GM18508 (cell line): ENCODE data around the gene NOXO1.
"Not testable (repeated sequence)": the region's sequence is repeated elsewhere in the genome, so short reads cannot be mapped to it uniquely, and the experiment has no call there.

Experiments used
- ATAC-seq: cut with Tn5 transposase; IDR thresholded peaks from one replicate; pipeline ENCODE4 v1.9.1; 2021; ENCODE audit warnings: moderate number of reproducible peaks; ENCODE audit not compliant: insufficient read depth, unreplicated experiment

NOXO1 gene

DNA sequence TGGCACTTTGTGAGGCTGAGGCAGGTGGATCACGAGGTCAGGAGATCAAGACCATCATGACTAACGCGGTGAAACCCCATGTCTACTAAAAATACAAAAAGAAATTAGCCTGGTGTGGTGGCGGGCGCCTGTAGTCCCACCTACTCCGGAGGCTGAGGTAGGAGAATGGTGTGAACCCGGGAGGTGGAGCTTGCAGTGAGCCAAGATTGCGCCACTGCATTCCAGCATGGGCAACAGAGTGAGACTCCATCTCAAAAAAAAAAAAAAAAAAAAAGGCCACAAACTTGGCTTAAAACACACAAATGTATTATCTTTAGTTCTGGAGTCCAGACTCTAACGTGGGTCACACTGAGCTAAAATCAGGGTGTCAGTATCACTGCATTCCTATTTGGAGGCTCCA lies 30.5 kb upstream of the NOXO1 start:
- ATAC-seq, result not testable (repeated sequence)

DNA sequence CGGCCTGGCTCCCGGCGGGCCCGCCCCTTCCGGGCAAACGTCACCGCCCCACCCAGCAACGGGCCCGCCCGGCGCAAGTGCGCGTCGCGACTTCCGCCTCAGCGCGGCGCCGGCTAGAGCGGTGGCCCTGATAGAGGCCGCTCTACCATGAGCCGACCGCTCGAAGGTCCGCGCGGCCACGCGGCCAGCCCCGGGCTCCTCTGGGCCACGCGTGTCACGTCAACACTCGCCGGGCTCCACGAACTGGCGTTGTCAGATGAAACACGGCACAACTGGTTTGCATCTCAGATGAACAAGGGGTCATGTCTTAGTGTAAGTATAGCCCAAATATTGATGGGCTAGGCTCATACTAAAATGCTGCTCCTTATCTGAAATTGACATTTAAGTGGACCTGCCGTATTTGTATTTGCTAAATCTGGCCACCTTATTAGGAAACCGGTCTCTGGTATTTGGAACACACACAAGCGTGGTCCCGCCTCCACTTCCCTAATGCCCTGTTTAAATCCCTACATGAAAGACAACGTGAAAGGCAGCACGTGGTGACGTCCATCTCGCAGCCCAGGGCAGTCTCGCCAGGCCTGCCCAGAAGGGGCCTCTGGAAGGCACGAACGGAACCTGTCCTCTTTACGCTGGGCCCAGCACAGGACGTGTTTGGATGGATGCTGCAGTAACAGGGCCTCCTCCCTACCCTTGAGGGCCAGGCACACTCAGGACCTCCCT lies 28.7 kb upstream of the NOXO1 start, which contains the start of gene ZNF598:
Gene ZNF598 (minus strand): TSS at position 31 of the 720 bp plus-strand sequence.
- no peak for ATAC-seq

DNA sequence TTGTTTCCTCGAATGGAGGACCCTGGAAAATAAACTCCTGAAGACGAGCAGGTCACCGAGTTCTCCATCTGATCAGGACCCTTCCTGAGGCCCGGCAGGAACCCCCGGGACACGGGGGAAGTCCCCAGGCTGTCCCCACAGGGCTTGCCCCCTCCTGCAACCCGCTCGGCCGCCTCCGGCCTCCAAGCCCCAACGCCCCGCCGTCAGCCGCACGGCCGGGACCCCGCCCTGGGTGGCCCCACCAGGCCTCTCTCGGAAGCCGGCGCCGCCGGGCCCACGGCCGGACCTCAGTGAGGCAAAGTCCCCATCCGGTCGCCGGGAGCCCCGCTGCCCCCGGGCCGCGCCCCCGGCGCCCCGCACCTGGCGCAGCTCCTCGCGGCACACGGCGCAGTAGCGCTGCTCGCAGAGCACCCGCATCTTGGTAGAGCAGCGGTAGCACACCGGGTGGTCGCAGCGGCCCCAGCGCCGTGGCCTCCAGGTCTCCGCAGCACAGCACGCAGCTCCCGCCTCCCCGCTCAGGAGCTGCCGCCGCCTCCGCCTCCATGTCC lies 28.0 kb upstream of the NOXO1 start:
- no peak for ATAC-seq

DNA sequence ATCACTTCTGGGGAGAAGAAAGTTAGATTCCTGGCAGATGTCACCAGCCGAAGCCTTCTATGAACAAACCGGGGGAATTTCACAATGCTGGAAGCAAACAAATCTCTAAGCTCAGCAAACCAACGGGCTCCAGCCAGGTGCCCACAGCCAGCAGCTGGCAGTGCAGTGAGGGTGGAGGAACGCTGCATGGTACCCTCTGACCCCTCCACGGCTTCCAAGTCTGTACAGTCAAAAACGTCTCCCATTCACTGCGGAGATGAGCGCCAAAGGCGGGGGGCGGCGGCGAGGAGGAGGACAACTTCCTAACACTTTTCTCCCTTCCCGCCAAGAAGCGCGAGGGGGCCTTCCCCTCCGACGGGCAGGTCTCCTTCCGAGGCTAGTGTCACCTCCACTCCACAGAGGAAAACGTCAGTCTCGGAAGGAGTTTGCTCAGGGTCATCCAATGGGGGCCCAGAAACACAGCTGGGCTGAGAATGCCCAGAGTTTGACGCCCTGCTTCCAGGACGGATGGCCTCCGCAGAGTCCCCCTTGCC lies 27.4 kb upstream of the NOXO1 start:
- no peak for ATAC-seq

DNA sequence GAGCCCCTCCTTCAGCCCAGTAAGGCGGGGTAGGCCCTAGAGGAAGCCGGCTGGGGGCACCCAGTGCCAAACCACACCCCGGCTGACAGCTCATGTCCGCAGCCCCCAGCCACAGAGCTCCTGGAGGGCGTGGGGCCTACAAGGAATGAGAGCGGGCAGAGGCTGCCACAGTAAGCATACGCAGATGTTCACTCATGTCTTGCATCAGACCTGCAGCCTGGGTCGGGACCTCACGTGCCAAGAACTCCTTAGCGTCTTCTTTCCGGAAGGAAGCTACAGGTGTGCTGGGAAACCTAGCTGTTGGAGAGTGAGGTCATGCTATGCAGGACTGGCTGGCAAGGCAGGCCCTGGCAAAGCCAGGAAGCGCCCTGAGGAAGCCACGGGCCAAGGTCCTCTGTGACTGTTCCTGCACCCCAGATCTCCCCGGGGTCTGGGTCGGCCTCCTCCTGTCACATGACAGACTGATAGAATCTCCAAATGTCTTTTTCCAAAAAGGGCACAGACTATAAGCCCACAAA lies 26.8 kb upstream of the NOXO1 start:
- ATAC-seq, result no peak

DNA sequence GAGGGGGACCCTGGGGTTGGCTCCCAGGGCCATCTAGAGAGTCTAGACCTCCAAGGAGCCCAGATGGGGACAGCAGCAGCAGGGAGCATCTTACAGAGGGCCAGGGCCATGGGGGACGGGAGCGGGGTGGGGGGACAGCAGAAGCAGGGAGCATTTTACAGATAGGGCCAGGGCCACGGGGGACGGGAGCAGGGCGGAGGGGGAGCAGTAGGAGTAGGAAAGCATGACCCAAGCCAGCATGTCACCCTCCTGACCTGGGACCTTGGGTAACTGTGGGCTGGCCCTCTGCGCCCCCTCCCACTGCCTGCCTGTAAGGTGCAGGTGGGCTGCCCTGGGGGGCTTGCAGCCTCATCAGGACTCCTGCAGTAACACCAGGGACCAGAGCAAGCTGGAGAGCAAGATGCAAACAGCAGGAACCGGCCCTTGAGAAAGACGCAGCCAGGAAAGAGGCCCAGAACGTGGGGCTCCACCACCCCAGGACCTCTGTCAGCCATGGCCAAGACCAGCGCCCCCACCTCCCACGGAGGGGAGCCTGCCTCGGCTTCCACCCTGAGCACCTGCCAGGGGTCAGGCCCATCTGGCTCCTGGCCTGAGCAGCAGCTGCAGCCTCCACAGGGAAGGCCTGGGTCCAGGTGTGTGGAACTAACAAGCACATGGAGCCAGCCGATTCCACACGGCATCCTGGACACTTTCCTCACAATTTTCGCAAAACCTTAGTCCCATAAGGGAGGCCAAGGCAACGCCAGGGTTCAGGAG lies 26.0 kb upstream of the NOXO1 start:
- ATAC-seq, result no peak

DNA sequence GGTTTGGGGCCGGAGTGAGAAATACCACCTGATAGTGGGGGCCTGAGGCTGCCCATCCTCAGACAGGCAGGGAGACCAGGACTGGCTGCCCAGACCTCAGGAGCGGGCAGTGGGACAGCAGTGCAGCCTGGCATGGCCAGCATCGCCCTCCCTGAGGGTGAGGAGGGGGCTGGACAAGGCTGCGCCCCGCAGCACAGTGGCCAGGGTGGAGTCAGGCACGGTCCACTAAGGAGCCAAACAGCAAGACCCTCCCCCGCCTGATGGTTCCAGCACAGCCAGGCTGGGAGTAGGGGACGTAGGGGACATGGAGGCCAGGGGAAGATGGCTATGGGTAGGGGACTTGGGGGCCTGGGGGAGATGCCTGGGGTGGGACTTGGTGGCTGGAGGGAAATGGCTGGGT lies 25.0 kb upstream of the NOXO1 start:
- ATAC-seq, result no peak

DNA sequence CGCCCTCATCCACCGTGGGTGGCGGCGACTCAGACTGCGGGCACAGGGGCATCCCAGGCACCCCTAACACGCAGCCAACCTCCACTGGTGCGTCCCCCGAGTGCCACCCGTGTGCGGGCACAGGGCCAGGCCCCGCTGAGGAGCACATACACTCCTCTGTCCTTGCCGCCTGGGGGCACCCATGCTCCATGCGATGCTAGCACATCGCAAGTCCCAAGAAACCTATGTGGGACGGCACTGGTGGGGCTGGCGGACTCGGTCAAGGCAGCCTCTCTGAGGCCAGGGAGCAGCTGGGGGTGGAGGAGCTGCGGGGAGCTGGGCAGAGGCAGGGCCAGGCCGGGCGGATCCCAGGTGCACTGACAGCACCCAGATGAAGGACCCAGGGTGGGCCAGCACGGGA lies 24.4 kb upstream of the NOXO1 start:
- no peak for ATAC-seq

DNA sequence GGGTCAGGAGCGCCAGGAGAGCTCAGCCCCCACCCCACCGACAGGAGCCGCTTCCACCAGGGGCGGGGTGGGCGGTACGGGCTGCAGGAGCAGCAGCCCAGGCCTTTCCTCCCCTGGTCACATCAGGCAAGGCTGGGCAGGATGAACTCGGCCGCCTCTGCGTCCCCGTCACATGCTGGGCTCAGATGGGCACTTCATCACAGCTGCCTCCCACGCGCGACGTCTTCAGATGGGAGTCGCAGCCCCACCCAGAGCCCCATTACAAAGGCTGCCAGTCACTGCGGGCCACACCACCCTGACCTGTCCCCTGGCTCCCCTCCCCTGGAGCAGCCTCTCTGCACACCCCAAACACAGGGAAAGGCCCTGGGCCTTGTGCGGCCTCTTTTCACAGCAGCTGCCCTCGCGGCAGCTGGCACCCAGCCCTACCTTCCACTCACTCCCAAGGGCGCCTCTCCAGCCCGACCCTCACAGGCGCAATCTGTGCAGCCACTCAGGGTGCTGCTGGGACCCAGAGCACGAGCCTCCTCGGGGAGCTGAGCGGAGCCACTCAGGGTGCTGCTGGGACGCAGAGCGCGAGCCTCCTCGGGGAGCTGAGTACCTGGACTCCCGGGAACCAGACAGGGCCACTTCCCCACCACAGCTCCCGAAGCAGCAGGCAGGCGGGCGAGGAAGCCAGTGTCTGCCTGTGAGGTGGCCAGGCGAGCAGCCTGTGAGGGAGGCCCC lies 23.7 kb upstream of the NOXO1 start:
- no peak for ATAC-seq

DNA sequence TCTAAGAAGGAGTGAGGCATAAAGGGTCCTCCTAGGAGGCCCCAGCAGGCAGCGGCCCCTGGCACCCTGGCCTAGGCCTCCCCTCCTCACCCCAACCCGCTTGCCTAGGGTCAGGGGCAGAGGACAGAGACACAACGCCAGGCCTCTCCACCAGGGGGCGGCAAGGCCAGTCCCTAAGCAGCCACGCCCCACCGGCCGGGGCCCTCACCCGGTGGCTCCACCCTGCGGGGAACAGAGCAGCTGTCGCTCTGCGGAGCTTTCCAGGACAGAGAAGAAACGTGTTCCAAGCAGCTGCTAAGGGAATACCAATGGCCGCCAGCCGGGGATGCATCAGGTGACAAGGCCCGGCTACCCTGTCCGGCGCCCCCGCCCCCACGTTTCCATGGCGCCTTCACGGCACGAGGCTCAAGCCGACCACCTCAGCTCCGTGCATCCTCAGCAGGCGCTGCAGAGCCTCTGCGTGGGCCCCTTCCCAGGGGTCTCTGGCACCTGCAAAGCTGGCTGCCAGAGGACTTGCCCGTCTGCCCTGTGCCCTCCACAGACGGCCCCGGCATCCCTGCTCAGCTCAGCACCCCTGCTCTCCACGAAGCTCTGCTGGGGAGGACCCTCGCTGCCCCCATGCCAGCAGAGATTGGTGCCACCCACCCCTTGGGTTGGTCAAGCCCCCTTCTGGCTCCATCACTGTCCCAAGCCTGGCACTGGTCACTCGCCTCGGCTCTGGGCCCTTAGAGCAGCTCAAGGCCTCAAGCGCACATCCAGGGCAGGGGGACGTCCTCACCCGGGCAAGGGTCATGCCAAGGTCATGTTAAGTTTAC lies 22.8 kb upstream of the NOXO1 start:
- ATAC-seq, result no peak

DNA sequence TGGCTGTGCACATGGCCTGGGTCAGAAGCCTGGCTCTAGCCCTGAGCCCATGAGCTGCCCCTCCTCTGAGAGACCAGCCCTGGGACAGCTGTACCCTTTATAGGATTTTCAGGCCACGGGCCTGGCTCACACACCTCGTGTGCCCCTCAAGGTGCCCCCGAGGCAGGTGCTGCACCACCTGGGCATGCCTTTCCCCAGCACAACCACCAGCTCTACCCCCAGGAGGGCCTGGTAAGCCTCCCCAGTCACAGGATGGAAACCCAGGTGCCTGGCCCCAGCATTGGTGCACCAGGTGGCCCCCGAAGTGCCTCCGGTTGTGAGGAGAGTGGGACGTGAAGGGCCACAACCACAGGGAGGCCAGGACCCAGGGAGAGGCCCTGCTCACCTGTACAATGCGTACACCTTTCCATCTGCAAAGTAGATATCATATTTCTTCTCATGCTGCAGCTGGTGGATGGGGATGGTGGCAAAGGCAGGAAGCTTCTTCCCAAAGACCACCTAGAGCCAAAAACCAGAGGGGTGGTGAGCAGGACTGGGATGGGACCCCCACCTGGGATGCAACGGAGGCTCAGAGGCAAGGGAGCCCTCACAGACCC lies 22.1 kb upstream of the NOXO1 start:
- no peak for ATAC-seq

DNA sequence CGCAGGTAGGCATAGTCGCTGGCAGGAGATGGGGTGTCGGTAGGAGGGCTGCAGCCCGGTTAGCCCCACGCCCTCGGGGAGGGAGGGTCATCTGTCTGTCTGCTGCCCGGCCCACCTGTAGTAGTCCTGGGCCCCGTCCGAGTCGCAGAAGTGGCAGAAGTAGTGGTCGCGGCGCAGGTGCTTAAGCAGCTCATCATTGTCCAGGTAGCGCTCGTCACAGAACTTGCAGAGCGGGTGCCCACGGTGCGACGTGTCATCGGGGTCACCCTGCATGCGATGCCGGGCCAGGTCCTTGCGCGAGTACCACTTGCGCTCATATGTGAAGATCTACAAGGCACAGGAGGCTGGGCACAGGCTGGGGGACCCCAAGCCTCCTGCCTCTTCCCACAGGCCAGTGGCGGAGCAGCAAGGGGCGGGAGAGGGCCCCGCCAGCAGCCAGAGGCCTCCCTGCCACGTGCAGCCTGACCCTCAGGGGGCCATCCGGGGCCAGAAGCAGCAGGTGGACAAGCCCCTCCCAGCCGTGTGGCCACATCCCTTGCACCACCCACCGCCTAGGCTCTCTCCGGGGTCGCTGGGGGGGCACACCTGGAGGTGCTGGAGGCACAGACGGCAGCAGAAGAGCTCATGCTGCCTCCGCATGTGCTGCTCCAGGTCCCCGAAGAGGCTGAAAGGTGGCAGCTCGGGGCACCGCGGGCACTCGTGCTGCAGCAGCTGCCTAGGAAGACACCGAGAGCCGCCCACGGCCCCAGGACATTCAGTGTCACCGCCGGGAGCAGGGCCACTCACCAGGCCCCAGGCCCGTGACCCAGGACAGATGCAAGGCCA lies 21.3 kb upstream of the NOXO1 start:
- no peak for ATAC-seq

DNA sequence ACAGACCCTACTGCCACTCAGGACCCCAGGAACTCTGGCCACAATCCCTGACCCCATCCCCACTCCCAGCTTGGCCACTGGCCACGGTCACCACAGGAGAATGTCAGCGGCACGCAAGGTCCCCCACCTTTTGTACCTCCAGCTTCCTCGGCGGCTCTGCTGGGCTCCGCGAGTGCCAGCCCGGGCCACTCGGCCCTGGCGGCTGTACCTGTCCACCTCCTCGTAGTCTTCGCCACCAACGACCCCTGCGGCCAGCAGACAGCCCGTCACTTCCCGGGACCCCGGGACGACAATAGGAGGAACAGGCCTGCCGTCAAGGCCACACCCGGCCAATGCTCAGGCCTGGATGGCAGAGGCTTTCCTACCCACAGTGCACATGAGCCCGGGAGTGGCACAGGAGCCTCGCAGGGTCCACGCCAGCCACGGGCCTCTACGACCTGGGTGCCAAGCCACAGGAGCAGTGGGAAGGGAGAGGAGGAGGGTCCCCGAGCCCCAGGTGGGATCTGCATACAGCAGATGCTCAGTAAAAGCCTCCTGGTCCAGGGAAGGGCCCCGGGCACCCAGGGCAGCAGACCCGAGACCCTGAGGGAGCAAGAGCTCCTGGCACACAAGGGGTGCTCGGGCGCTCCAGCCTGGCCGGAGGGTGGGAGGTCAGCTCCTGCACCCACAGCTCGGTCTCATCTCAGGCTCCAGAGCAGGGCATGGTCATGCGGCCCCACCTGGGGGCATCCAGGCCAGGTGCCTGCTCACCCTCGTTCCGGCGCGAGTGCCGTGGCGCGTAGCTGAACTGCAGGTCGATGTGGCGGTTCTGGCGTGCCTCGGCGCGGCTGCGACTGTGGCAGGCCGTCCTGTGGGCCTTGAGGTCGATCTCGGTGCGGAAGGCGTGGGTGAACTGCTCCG lies 20.4 kb upstream of the NOXO1 start:
- ATAC-seq, result no peak

DNA sequence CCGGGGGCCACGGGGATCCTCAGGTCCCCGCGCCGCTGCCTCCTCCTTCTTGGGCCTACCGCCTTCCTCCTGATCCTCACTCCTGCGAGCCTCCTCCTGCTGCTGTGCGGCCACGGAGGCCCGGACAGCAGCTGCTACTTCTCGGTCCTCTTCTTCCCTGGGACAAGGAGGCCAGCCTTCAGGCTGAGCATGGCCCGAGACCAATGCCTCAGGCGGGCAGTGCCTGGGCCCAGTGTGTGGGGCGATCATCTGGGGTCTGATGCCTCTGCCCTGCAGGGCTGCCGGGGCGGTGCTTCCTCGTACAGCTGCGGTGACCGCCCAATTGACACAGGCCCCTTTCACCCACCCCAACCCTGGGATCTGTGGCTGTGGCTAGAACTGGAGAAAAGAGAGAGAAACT lies 19.8 kb upstream of the NOXO1 start:
- ATAC-seq, result no peak

DNA sequence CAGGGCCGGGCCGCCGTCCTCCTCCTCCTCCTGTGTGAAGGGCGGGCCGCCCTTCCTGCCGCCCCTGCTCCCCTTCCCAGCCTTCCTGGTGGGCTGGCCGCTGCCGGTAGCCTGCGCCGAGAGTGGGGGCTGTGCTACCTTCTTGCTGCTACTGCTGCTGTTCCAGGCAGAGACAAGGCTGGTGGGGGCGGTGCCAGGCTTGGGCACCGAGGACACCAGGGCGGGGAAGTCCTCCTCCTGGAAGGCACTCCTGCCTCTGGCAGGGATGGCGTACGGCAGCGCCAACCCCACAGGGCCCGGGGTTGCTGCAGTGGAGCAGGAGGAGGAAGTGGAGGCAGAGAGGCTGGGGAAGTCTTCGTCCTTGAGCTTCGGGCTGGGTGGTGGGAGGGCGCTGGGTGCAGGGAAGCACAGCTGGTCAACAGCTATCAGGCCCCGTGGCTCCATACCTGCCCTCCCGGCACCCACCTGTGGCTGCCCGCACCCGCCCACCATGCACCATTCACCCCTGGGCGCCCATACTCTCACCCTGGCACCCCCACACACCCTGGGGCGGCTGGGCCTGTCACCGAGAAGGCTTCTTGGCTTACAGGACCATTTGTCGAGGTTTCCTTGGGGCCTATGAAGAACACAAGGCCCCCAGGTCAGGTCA lies 18.7 kb upstream of the NOXO1 start:
- no peak for ATAC-seq

DNA sequence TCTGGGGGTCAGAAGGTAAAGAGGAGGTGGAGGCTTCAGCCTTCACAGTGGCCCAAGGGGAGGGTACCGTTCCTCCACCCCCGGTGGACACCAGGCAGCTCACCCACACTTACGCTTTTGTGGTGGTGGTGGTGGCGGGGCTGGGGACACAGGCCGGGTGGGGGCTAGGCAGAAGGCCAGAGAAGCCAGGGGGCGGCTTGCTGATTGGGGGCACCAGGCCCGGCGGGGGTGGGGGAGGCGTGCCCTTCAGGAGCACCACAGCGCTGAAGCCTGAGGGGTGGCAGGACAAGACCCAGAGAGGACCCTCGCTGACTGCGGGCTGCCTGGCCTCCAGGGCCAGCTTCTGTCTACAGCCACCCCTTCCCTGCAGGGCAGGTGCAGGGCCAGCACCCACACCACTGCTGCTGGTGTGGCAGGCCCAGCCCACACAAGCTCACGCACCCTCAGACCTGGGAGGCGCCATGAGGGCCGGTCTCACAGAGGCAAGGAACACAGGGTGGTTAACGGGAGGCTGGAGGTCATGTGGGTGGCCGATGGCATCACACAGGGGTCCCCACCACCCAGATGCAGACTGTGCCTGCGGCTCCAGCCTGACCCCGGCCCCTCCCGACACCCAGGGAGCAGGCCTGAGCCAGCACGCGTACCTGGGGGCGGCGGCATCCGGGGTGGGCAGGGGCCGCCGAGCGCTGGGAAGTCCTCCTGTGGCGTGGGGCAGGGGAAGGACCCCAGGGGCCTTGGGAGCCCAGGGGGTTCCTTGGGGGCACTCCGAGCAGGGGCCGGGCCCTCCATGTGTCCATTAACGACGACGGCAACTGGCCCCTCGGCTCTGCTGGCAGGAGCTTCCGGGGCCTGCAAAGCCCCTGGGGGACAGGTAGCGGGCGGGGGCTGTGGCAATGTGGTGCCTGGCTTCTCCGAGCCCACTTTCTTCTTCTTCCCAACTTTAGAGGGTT lies 17.9 kb upstream of the NOXO1 start:
- no peak for ATAC-seq
